ENCODE data around the gene TMEM229A.
"Not testable (repeated sequence)": the region's sequence is repeated elsewhere in the genome, so short reads cannot be mapped to it uniquely, and the experiment has no call there.

The TMEM229A gene

DNA sequence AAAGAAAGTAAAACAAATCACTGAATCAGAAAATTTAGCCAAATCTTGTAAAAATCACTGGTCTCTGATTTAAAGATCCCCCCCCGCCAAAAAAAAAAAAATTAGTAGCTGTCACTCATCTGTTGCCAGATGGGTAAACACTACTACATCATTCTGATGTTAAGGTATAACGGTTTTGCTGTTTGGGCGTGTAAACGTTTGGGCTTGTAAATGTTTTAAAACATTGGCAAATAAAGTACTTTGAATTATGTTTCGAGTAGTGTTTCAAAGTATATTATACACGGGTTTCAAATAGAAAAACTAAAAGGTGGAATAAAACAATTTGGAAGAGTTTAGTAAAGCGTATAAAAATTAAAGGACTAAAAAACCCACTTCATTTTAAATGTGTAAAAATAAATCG, 1.5 kb downstream of the TMEM229A start:
- no peak for DNase-seq

DNA sequence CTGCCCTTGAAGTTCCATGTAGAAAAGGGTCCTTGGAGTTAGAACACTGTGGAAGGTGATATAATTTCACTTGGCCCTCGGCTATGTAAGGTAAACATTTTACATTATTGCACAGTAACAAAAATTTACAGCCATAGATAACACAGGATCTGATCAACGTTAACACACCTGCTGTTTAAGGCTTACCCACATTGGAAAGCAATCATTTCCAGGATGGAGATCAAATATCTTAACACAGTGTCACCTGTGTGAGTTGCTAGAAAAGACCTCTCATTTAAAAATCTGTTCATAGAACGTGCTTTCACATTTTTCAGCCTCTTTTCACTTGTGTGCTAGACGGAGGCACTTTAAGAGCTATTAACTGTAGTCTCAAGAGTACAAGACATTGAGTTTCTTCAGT, 1.9 kb downstream of the TMEM229A start:
- no peak for DNase-seq

DNA sequence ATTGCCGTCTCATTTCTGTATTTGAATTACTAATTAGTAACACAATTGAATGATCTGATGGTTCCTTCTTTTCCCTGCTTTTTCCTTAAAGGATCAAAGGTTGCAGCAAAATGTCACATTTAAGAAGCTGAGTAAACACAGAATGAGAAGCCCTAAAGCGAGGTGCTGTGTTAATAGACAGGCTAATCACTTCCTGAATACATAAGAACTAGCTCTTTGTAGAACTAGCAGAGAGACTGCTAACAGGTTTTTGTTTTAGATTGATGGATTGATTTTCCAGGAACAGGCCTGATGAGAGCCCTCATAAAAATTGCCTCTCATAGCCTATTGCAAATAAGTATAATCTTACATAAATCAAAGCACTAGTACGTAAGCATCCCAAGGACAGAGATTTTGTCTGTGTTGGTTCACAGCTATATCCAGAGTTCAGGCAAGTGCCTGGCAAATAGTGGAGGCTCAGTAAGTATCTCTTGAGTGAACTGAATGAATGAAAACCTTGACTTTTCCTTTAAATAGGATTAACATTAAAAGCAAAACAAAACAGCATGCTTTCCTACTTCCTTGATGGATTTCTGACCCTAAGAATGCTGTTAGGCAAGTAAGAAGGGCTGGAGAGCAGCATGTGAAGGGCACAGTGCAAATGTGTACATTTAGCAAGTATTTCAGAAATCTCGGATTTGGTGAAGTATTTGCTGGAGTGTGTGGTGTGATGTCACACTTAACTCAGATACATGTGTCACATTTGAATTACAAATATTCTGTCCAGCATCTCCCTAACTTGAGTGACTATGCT, 3.3 kb downstream of the TMEM229A start:
- no peak for DNase-seq

DNA sequence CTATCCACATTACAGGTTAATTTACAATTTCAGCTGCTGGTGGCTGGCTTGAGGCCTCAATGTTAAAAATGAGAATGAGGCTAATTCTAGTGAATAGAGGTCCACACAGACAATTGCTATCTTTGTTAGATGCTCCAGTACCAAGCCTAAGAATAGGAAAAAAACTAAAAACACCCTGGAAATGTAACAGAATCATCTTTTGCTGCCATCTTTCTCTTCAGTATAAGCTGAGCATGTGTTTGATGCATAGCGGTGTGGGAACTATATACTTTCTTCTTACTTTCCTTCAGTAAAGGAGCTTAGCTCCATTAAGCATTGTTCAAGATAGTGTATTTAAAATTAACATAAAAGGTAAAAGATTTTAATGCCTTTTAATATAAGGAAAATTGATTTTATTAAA, 5.6 kb downstream of the TMEM229A start:
- DNase-seq, result no peak

DNA sequence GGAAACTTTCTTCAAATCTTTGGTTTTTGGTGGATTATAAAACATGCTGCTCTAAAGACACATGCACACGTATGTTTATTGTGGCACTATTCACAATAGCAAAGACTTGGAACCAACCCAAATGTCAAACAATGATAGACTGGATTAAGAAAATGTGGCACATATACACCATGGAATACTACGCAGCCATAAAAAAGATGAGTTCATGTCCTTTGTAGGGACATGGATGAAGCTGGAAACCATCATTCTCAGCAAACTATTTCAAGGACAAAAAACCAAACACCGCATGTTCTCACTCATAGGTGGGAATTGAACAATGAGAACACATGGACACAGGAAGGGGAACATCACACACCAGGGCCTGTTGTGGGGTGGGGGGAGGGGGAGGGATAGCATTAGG, 8.5 kb downstream of the TMEM229A start:
- not testable (repeated sequence) for DNase-seq

DNA sequence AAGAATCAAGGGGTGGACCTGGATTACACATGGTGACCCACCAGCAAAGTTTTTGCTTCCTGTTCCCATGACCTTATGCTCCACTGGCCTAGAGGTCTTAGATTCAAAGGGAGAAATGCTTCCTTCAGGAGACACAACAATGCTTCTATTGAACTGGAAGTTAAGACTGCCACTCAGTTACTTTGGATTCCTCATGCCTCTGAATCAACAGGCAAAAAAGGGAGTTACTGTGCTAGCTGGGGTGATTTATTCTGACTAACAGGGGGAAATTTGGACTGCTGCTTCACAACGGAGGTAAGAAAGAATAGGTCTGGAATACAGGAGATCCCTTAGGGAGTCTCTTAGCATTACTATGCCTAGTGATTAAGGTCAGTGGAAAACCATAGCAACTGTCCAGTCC, 10.3 kb downstream of the TMEM229A start:
- DNase-seq, result no peak

DNA sequence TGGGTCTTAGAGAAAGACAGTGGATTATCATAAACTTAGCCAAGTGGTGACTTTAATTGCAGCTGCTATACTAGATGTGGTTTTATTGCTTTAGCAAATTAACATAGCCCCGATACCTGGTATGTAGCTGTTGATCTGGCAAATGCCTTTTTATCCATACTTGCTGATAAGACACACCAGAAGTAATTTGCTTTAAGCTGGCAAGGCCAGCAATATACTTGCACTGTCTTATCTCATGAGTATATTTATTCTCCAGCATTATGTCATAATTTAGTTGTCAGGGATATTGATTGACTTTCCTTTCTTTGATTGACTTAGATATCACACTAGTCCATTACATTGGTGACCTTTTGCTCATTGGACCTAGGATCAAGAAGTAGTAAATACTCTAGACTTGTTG, 12.8 kb downstream of the TMEM229A start:
- no peak for DNase-seq

DNA sequence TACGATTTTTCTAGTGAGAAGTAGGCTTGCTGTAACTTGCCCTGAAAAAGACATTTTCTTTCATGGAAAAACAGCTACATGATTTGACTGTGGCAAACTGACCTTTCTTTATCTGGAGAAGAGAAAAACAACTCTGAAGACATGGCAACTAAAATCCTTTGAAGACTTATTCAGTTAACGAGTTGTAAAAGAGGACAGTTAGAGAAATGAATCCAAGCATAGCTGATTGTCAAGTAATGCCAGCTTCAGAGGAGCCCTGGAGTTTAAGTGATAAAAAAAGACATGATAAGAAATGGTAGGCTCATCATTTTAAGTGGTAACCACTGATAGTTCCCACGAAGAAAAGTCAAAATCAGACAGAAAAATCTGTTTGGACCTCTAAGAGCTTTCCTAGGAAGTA, 19.6 kb downstream of the TMEM229A start:
- DNase-seq, result no peak

DNA sequence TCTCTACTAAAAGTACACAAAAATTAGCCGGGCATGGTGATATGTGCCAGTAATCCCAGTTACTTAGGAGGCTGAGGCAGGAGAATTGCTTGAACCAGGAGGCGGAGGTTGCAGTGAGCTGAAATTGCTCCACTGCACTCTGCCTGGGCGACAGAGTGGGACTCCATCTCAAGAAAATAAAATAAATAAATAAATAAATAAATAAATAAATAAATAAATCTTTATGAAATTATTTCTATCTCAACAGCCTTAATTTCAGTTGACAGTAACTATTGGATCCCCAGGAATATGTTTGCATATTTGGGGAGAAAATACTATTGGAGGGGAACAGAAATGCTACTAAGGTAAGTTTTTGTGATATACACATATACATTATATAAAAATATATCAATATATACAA, 20.0 kb downstream of the TMEM229A start:
- DNase-seq, result no peak

DNA sequence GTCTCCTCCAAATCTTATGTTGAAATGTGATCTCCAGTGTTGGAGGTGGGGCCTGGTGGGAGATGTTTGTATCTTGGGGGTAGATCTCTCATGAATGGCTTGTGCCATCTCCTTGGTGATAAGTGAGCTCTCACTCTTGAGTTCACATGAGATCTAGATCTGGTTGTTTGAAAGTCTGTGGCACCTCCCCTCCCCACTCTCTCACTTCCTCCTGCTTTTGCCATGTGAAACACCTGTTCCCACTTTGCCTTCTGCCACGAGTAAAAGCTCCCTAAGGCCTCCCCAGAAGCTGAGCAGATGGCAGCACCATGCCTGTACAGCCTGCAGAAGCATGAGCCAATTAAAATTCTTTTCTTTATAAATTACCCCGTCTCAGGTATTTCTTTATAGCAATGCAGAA, 23.5 kb downstream of the TMEM229A start:
- DNase-seq, result no peak

DNA sequence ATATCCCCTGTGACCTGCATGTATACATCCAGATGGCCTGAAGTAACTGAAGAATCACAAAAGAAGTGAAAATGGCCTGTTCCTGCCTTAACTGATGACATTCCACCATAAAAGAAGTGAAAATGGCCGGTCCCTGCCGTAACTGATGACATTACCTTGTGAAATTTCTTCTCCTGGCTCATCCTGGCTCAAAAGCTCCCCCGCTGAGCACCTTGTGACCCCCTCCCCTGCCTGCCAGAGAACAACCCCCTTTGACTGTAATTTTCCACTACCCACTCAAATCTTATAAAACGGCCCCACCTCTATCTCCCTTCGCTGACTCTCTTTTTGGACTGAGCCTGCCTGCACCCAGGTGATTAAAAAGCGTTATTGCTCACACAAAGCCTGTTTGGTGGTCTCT, 24.6 kb downstream of the TMEM229A start:
- not testable (repeated sequence) for DNase-seq

DNA sequence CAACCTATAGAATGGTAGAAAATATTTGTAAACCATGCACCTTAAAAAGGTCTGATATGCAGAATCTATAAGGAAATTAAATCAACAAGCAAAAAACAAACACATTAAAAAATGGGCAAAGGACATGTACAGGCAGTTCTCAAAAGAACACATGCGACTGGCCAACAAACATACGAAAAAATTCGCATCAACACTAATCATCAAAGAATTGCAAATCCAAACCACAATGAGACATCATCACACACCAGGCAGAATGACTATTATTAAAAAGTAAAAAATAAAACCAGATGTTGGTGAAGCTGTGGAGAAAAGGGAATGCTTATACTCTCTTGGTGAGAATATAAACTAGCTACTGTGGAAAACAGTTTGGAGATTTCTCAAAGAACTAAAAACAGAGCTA, 33.2 kb downstream of the TMEM229A start:
- DNase-seq, result no peak

DNA sequence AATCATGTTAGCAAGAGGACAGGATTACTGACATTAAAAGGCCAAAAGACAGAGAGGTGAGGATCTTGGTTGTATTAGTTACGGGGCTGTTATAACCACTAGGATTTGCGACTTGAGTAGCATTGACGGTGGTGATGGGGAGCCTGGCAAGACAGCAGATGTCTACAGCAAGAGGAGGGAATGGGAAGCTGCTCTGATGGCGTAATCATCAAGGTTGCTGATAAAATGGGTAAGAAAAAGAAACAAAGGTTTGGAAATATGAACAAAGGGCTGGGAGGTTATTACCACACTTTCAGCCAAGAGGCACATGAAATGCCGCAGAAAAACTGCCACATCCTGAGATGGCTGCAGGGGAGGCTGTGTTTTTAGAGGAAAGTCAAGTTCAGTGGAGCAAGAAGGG, 33.9 kb downstream of the TMEM229A start:
- no peak for DNase-seq

DNA sequence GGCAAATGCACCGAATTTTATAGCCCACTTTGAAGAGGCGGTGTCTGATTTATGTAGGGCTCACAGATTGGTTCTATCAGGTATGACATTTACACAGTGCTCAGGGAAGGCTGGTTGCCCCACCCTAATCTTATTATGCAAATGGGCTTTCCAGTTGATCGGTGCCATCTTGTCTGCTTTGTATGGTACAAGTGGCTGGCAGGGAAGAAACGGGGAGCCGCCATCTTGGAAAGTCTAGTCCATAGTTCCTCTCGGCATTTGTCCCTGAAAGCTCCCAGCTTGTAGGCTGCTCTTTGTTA, 36.6 kb downstream of the TMEM229A start:
- DNase-seq, result no peak

DNA sequence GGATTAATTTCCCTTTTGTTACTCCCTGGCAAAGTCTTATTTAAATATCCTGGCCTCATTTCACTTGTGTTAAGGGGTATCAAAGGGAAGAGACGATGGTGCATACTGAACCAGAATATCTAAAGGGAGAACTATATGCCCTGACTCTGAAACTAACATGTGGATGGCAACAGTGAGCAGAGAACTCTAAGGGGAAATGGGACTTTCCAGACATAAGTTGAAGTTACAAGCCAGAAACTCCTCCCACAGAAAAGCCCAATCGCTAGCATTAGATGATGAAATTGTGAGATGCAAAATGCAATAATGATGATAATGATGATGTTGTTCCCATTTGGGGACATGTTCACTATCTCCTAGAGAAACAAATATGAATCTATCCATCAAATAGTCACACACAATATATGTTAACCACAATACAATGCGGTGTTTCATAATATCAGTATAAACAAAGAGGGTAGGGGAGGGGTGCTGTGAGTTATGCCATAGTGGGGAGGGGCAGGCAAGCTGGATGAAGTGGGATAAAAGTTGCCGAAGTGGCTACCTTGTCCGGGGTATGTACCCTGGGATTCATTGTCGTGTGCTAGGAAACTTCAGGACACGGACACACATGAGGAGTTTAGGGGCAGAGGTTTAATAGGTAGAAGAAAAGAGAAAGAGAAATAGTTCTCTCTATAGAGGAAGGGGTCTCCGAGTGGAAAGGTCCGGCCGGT, 37.1 kb downstream of the TMEM229A start:
- DNase-seq, result no peak

DNA sequence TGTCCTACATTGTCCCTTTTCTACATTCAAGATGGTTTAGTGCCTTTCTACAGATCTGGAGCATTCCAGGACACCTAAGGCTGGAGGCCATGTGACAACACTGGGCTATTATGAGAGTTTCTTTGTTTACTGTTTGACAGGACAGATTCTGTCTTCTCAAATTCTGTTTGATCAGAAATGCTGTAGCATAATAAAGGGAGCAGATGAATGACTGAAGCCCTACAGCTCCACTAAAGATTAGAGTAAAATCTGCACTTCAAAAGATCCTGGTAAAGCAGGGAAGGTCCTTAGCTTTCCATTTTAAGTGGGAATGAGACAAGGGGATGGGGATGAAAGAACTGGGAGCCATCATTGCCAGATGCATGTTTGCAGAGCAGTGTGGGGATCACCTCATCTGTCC, 38.4 kb downstream of the TMEM229A start:
- no peak for DNase-seq

DNA sequence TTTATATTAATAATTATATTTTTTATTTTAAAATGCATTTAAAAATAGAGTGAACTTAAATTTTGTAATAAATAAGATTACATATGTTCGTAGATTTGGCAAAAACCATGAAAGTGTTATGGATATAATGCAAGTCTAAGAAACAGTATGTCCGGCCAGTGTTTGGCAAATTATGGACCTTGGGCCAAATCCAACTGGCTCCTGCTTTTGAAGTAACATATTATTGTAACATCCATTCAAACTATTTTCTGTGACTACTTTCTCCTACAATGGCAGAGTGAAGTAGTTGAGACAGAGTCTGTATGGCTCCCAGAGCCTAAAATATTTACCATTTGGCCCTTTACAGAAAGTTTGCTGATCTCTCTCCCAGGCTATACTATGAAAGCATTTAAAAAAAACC, 38.9 kb downstream of the TMEM229A start:
- DNase-seq, result no peak

DNA sequence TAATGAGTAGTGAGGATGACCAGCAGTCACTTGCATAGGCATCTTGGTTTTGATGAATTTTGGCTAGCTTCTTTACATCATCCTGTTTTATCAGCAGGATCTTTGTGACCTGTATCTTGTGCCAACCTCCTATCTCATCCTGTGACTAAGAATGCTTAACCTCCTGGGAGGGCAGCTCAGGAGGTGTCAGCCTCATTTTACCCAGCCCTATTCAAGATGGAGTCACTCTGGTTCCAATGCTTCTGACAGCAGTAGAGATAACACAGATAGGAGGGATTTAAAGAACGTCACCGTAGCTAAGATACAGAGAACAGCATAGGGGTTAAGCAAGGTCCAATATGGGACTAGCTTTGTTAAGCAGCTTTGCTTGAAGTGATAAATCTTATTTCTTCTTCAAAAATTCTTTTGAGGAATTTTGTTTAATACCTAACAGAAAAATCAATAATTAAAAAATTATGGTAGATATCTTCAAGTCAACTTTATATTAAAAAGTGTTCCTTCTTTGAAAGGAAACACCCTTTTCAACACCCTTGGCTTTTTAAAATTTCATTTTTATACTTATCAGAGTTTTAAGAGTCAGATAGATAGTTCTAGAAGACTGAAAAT, 39.9 kb downstream of the TMEM229A start:
- no peak for DNase-seq

DNA sequence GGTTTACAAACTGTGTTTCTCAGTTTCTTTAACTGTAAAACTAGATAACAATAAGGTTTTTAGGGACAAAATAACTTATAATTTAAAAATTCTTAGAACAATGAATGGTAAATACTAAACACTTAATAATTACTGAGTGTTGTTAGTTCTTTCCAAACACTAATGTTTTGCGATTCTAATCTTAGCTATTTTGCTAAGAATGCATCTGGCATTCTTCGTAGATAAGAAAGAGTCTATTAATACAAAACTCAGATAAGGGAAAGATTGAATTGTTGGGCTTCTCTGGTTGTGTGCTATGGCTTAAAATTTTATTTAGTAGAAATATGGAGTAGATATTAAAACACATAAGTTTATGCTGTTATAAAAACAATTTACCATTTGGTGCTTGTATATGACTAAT, 45.4 kb downstream of the TMEM229A start:
- DNase-seq, result no peak
